ENCODE results near the gene CRIM1.

- no peak for TF ChIP-seq POLR2A (IDR thresholded peaks at IDR 0.05; ENCODE audit: low read length)
- TF ChIP-seq GATA1 (IDR thresholded peaks at IDR 0.05; ENCODE audit: low read depth, low read length) = no peak
These were observed 83.5 kb downstream of the CRIM1 start for GRCh38 chr2:36439084-36439483.

All from erythroblast (primary cell).